ENCODE results near the gene GPM6B.

Gene GPM6B

GRCh38 chrX:13798184-13798583 lies 18.7 kb downstream of the GPM6B start:
- TF ChIP-seq NFRKB (IDR thresholded peaks at IDR 0.05), result no peak
- no peak for TF ChIP-seq ZNF384 (IDR thresholded peaks at IDR 0.05)
- TF ChIP-seq L3MBTL2 (conservative IDR thresholded peaks at IDR 0.05), result no peak
- TF ChIP-seq HDGF (IDR thresholded peaks at IDR 0.05; ENCODE audit: borderline replicate concordance), result no peak
- no peak for TF ChIP-seq BHLHE40 (IDR thresholded peaks at IDR 0.05; ENCODE audit: borderline replicate concordance)
- TF ChIP-seq SUZ12 (IDR thresholded peaks at IDR 0.05), result no peak
- TF ChIP-seq CTBP1 (IDR thresholded peaks at IDR 0.05; ENCODE audit: borderline replicate concordance), result no peak
- no peak for TF ChIP-seq LEF1 (IDR thresholded peaks at IDR 0.05; ENCODE audit: borderline replicate concordance)
- TF ChIP-seq PKNOX1 (IDR thresholded peaks at IDR 0.05), result no peak
- no peak for TF ChIP-seq SP1 (IDR thresholded peaks at IDR 0.05)
- TF ChIP-seq FOXA1 (IDR thresholded peaks at IDR 0.05), result no peak
- no peak for TF ChIP-seq FOXM1 (IDR thresholded peaks at IDR 0.05; ENCODE audit: borderline replicate concordance)
- no peak for TF ChIP-seq ARNT (IDR thresholded peaks at IDR 0.05)
- TF ChIP-seq FOXK2 (IDR thresholded peaks at IDR 0.05), result no peak
- TF ChIP-seq ELF4 (IDR thresholded peaks at IDR 0.05), result no peak
- no peak for TF ChIP-seq TARDBP (IDR thresholded peaks at IDR 0.05)
- ChIA-PET POLR2A (no interaction called here), CTCF (no interaction called here)
- no peak for DNase-seq (ENCODE audit: extremely low spot score)

- DNase-seq (ENCODE audit: extremely low spot score), result no peak
- POLR2A ChIA-PET, result no interaction called here
- no peak for TF ChIP-seq FOXK2 (IDR thresholded peaks at IDR 0.05)
- TF ChIP-seq SUZ12 (IDR thresholded peaks at IDR 0.05), result no peak
- no peak for TF ChIP-seq HDGF (IDR thresholded peaks at IDR 0.05; ENCODE audit: borderline replicate concordance)
- no peak for TF ChIP-seq CTBP1 (IDR thresholded peaks at IDR 0.05; ENCODE audit: borderline replicate concordance)
- TF ChIP-seq PKNOX1 (IDR thresholded peaks at IDR 0.05), result no peak
- TF ChIP-seq ELF4 (IDR thresholded peaks at IDR 0.05), result no peak
- no peak for TF ChIP-seq L3MBTL2 (conservative IDR thresholded peaks at IDR 0.05)
- TF ChIP-seq ARNT (IDR thresholded peaks at IDR 0.05), result no peak
- TF ChIP-seq TARDBP (IDR thresholded peaks at IDR 0.05), result no peak
- TF ChIP-seq BHLHE40 (IDR thresholded peaks at IDR 0.05; ENCODE audit: borderline replicate concordance), result no peak
- CTCF ChIA-PET, result no interaction called here
Measured at GRCh38 chrX:13797512-13797911, 19.4 kb downstream of the GPM6B start.

GRCh38 chrX:13794417-13794816 lies 22.5 kb downstream of the GPM6B start:
- ChIA-PET CTCF (no interaction called here), POLR2A (no interaction called here)
- TF ChIP-seq ELF4 (IDR thresholded peaks at IDR 0.05), result no peak
- no peak for TF ChIP-seq SP1 (IDR thresholded peaks at IDR 0.05)
- TF ChIP-seq PKNOX1 (IDR thresholded peaks at IDR 0.05), result no peak
- no peak for TF ChIP-seq ZNF384 (IDR thresholded peaks at IDR 0.05)
- TF ChIP-seq BHLHE40 (IDR thresholded peaks at IDR 0.05; ENCODE audit: borderline replicate concordance), result no peak
- no peak for TF ChIP-seq SUZ12 (IDR thresholded peaks at IDR 0.05)
- TF ChIP-seq HDGF (IDR thresholded peaks at IDR 0.05; ENCODE audit: borderline replicate concordance), result no peak
- no peak for TF ChIP-seq L3MBTL2 (conservative IDR thresholded peaks at IDR 0.05)
- no peak for TF ChIP-seq LEF1 (IDR thresholded peaks at IDR 0.05; ENCODE audit: borderline replicate concordance)
- TF ChIP-seq FOXK2 (IDR thresholded peaks at IDR 0.05), result no peak
- no peak for TF ChIP-seq ARNT (IDR thresholded peaks at IDR 0.05)
- no peak for TF ChIP-seq TARDBP (IDR thresholded peaks at IDR 0.05)
- no peak for TF ChIP-seq FOXM1 (IDR thresholded peaks at IDR 0.05; ENCODE audit: borderline replicate concordance)
- no peak for TF ChIP-seq NFRKB (IDR thresholded peaks at IDR 0.05)
- no peak for TF ChIP-seq FOXA1 (IDR thresholded peaks at IDR 0.05)
- TF ChIP-seq CTBP1 (IDR thresholded peaks at IDR 0.05; ENCODE audit: borderline replicate concordance), result no peak
- DNase-seq (ENCODE audit: extremely low spot score), result no peak

GRCh38 chrX:13793897-13794296 lies 23.0 kb downstream of the GPM6B start:
- ChIA-PET CTCF (no interaction called here), POLR2A (no interaction called here)
- no peak for DNase-seq (ENCODE audit: extremely low spot score)
- TF ChIP-seq PKNOX1 (IDR thresholded peaks at IDR 0.05) (no peak), FOXM1 (IDR thresholded peaks at IDR 0.05; ENCODE audit: borderline replicate concordance) (no peak), BHLHE40 (IDR thresholded peaks at IDR 0.05; ENCODE audit: borderline replicate concordance) (no peak), SP1 (IDR thresholded peaks at IDR 0.05) (no peak), FOXA1 (IDR thresholded peaks at IDR 0.05) (no peak), ZNF384 (IDR thresholded peaks at IDR 0.05) (no peak), CTBP1 (IDR thresholded peaks at IDR 0.05; ENCODE audit: borderline replicate concordance) (no peak), SUZ12 (IDR thresholded peaks at IDR 0.05) (no peak), ARNT (IDR thresholded peaks at IDR 0.05) (no peak), L3MBTL2 (conservative IDR thresholded peaks at IDR 0.05) (no peak), TARDBP (IDR thresholded peaks at IDR 0.05) (no peak), ELF4 (IDR thresholded peaks at IDR 0.05) (no peak), FOXK2 (IDR thresholded peaks at IDR 0.05) (no peak)

GRCh38 chrX:13791559-13791958 lies 25.3 kb downstream of the GPM6B start:
- ChIA-PET POLR2A (no interaction called here), CTCF (no interaction called here)
- no peak for DNase-seq (ENCODE audit: extremely low spot score)
- TF ChIP-seq FOXA1 (IDR thresholded peaks at IDR 0.05), result no peak
- no peak for TF ChIP-seq FOXK2 (IDR thresholded peaks at IDR 0.05)
- TF ChIP-seq LEF1 (IDR thresholded peaks at IDR 0.05; ENCODE audit: borderline replicate concordance), result no peak
- no peak for TF ChIP-seq ELF4 (IDR thresholded peaks at IDR 0.05)
- no peak for TF ChIP-seq PKNOX1 (IDR thresholded peaks at IDR 0.05)
- TF ChIP-seq BHLHE40 (IDR thresholded peaks at IDR 0.05; ENCODE audit: borderline replicate concordance), result no peak
- TF ChIP-seq SP1 (IDR thresholded peaks at IDR 0.05), result no peak
- TF ChIP-seq ZNF384 (IDR thresholded peaks at IDR 0.05), result no peak
- no peak for TF ChIP-seq FOXM1 (IDR thresholded peaks at IDR 0.05; ENCODE audit: borderline replicate concordance)
- no peak for TF ChIP-seq CTBP1 (IDR thresholded peaks at IDR 0.05; ENCODE audit: borderline replicate concordance)
- TF ChIP-seq TARDBP (IDR thresholded peaks at IDR 0.05), result no peak
- no peak for TF ChIP-seq NFRKB (IDR thresholded peaks at IDR 0.05)
- TF ChIP-seq SUZ12 (IDR thresholded peaks at IDR 0.05), result no peak
- no peak for TF ChIP-seq HDGF (IDR thresholded peaks at IDR 0.05; ENCODE audit: borderline replicate concordance)
- no peak for TF ChIP-seq ARNT (IDR thresholded peaks at IDR 0.05)
